ENCODE results near the gene SIK3.

The SIK3 gene

GRCh38 chr11:116833816-116834534 lies 264.3 kb downstream of the SIK3 start:
- DNase-seq: no peak

GRCh38 chr11:116833491-116833815 lies 264.8 kb downstream of the SIK3 start:
- no peak for DNase-seq

- no peak for DNase-seq
These were observed 265.6 kb downstream of the SIK3 start for GRCh38 chr11:116832350-116833290.

- DNase-seq: no peak
These were observed 266.4 kb downstream of the SIK3 start for GRCh38 chr11:116831790-116832349.

GRCh38 chr11:116830184-116830912 lies 267.9 kb downstream of the SIK3 start:
- DNase-seq: no peak

GRCh38 chr11:116829525-116830183 lies 268.6 kb downstream of the SIK3 start, which contains the start of gene APOC3:
TSS of gene APOC3 (plus strand) at chr11:116829907. CDS start at chr11:116830583, 676 bp downstream.
- no peak for DNase-seq

GRCh38 chr11:116828632-116829524 lies 269.4 kb downstream of the SIK3 start:
- no peak for DNase-seq

- no peak for DNase-seq
These were observed 270.8 kb downstream of the SIK3 start for GRCh38 chr11:116827461-116827860.

- DNase-seq: no peak
These were observed 271.3 kb downstream of the SIK3 start for GRCh38 chr11:116826751-116827431.

- DNase-seq: no peak
These were observed 272.1 kb downstream of the SIK3 start for GRCh38 chr11:116825854-116826750.

GRCh38 chr11:116825434-116825833 lies 272.8 kb downstream of the SIK3 start:
- no peak for DNase-seq

- no peak for DNase-seq
These were observed 275.0 kb downstream of the SIK3 start, which contains the start of gene APOA4 for GRCh38 chr11:116823031-116823843. TSS of gene APOA4 (minus strand) at chr11:116823304. CDS start at chr11:116823191, 113 bp downstream.

GRCh38 chr11:116822575-116822974 lies 275.7 kb downstream of the SIK3 start:
- no peak for DNase-seq

GRCh38 chr11:116821050-116821918 lies 276.9 kb downstream of the SIK3 start:
- DNase-seq: no peak

- DNase-seq: no peak
These were observed 279.2 kb downstream of the SIK3 start for GRCh38 chr11:116819049-116819448.

- no peak for DNase-seq
These were observed 283.7 kb downstream of the SIK3 start for GRCh38 chr11:116814502-116814901.

- DNase-seq: no peak
These were observed 284.3 kb downstream of the SIK3 start for GRCh38 chr11:116813781-116814471.
